ENCODE data around the gene NWD2. TPM values are rescaled to one million over a fixed set of nuclear protein-coding genes. Genes with fewer than 3 reads are reported as not detected.

Gene NWD2
- total and polyA plus RNA-seq, 4 donors = 0.17 TPM; not detected in 3

DNA sequence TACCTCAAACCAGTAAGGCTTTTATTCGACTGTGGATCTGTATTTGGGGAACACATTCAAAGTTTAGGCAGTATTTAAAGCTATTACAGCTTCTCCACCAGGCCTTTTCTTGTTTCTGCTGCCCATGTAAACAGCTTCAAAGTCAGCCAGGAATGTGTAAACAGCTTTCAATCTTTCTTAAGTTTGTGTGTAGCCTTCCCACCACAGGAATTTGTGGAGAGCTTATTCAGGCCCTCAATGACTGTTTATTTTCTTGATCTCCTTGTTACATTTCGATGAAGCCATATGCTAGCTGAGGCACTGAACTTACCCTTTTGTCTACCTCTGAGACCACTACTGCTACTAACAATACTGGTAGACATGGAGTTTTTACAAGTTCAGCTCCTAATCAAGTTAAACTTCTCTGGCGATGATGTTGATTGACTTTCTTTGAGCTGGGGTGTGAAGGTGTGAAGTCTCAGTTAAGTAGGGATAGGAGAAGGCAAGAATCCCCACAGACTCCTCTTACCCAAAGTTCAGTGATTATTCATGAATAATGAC lies 72.6 kb downstream of the NWD2 start:
- TF ChIP-seq, protein P1, sequence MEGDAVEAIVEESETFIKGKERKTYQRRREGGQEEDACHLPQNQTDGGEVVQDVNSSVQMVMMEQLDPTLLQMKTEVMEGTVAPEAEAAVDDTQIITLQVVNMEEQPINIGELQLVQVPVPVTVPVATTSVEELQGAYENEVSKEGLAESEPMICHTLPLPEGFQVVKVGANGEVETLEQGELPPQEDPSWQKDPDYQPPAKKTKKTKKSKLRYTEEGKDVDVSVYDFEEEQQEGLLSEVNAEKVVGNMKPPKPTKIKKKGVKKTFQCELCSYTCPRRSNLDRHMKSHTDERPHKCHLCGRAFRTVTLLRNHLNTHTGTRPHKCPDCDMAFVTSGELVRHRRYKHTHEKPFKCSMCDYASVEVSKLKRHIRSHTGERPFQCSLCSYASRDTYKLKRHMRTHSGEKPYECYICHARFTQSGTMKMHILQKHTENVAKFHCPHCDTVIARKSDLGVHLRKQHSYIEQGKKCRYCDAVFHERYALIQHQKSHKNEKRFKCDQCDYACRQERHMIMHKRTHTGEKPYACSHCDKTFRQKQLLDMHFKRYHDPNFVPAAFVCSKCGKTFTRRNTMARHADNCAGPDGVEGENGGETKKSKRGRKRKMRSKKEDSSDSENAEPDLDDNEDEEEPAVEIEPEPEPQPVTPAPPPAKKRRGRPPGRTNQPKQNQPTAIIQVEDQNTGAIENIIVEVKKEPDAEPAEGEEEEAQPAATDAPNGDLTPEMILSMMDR (IDR thresholded peaks at IDR 0.05; ENCODE audit: control extremely low read depth, extremely low read depth) = no peak
- peak in 1 of 3 donors; percentile 20 for DNase-seq
- peaks cover 0 to 2% (median 0%) of the 10 kb centered on the region in 3 donors for H3K27me3 ChIP-seq (ENCODE audit: control insufficient read depth in 3 of 3, insufficient read depth in 3 of 3, low read length in 2 of 3)
- peaks cover 0 to 4% (median 0%) of the 10 kb centered on the region in 4 donors for H3K9me3 ChIP-seq (ENCODE audit: control insufficient read depth in 4 of 4, insufficient read depth in 3 of 4, low read length in 3 of 4)
- no peaks in the 10 kb centered on the region for H3K4me1 ChIP-seq (ENCODE audit: control insufficient read depth in 5 of 5, insufficient read depth in 5 of 5, low read length in 5 of 5)
- H3K4me3 ChIP-seq = no peak overlapping the region
- ATAC-seq (ENCODE audit: insufficient read depth, low FRiP score) = no peak
- H3K27ac ChIP-seq (ENCODE audit: low read depth in 1 of 2, low read length in 1 of 2) = no peak overlapping the region
- H3K36me3 ChIP-seq (ENCODE audit: control insufficient read depth in 4 of 4, insufficient read depth in 4 of 4, low read length in 4 of 4) = no peaks in the 10 kb centered on the region
- no peak overlapping the region for H3K9ac ChIP-seq (ENCODE audit: insufficient read depth in 1 of 2, low read length in 2 of 2)
- WGBS, 2 donors = 22 to 36% methylated on average over 3 of the region's 3 CpGs

DNA sequence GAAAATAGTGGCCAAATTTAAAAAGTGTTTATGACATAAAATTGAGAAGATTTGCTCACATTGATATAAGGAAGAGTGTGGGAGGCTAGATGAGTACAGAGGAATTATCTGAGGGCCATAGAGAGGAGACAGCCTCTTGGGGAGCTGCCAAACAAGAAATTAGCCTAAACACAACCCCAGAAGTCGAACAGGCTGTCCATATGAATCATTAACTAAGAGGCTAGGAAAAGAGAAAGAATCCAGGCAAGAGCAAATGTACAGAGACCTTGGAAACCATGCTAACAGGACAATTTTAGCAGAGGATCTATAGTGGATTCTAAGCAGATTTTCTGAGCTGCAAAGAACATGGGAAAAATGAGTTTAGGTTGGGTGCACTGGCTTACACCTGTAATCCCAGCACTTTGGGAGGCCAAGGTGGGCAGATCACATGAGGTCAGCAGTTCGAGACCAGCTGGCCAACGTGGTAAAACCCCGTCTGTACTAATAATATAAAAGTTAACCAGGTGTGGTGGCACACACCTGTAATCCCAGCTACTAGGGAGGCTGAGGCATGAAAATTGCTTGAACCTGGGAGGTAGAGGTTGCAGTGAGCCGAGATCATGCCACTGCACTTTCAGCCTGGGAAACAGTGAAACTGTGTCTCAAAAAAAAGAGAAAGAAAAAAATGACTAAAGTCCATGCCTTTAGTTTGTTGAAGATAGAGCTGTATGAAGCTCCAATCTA lies 76.1 kb downstream of the NWD2 start:
- 43 to 62% methylated on average over 5 of the region's 5 CpGs for WGBS, 2 donors
- TF ChIP-seq, protein P1 (IDR thresholded peaks at IDR 0.05; ENCODE audit: control extremely low read depth, extremely low read depth) = no peak
- no peak overlapping the region for H3K4me3 ChIP-seq
- ATAC-seq (ENCODE audit: insufficient read depth, low FRiP score) (no peak), DNase-seq (no peak)
- H3K27ac ChIP-seq (ENCODE audit: low read depth in 1 of 2, low read length in 1 of 2) = no peak overlapping the region
- peaks cover 0 to 5% (median 0%) of the 10 kb centered on the region in 5 donors for H3K4me1 ChIP-seq (ENCODE audit: control insufficient read depth in 5 of 5, insufficient read depth in 5 of 5, low read length in 5 of 5)
- no peaks in the 10 kb centered on the region for H3K36me3 ChIP-seq (ENCODE audit: control insufficient read depth in 4 of 4, insufficient read depth in 4 of 4, low read length in 4 of 4)
- H3K27me3 ChIP-seq (ENCODE audit: control insufficient read depth in 3 of 3, insufficient read depth in 3 of 3, low read length in 2 of 3) = peaks cover 0 to 3% (median 0%) of the 10 kb centered on the region in 3 donors
- no peak overlapping the region for H3K9ac ChIP-seq (ENCODE audit: insufficient read depth in 1 of 2, low read length in 2 of 2)
- H3K9me3 ChIP-seq (ENCODE audit: control insufficient read depth in 4 of 4, insufficient read depth in 3 of 4, low read length in 3 of 4) = peaks cover 0 to 2% (median 0%) of the 10 kb centered on the region in 4 donors

DNA sequence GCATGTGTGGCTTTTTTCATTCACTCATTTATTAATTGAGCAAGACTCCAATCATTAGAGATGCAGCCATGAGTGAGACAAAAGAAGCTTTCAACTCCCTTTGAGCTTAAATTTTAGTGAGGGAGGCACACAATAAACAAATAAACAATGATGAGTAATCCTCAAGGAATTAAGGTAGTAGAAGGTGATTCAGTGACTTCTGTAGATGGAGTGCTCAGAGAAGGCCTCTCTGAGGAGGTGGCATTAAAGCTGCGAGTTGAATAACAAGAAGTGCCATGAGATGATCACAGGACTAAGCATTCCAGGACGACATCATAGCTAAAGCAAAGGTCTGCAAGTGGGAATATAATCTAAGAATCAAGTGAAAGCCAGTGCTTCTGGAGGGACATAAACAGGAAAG lies 77.6 kb downstream of the NWD2 start:
- TF ChIP-seq, protein P1 (IDR thresholded peaks at IDR 0.05; ENCODE audit: control extremely low read depth, extremely low read depth) = no peak
- ATAC-seq (ENCODE audit: insufficient read depth, low FRiP score) (no peak), DNase-seq (no peak)
- Histone ChIP-seq H3K27me3 (ENCODE audit: control insufficient read depth in 3 of 3, insufficient read depth in 3 of 3, low read length in 2 of 3) (peaks cover 0 to 3% (median 0%) of the 10 kb centered on the region in 3 donors), H3K9ac (ENCODE audit: insufficient read depth in 1 of 2, low read length in 2 of 2) (no peak overlapping the region), H3K4me3 (no peak overlapping the region), H3K4me1 (ENCODE audit: control insufficient read depth in 5 of 5, insufficient read depth in 5 of 5, low read length in 5 of 5) (peaks cover 0 to 5% (median 0%) of the 10 kb centered on the region in 5 donors), H3K36me3 (ENCODE audit: control insufficient read depth in 4 of 4, insufficient read depth in 4 of 4, low read length in 4 of 4) (no peaks in the 10 kb centered on the region), H3K27ac (ENCODE audit: low read depth in 1 of 2, low read length in 1 of 2) (no peak overlapping the region), H3K9me3 (ENCODE audit: control insufficient read depth in 4 of 4, insufficient read depth in 3 of 4, low read length in 3 of 4) (peaks cover 0 to 2% (median 0%) of the 10 kb centered on the region in 4 donors)
- WGBS, 2 donors = 65 to 83% methylated on average over 2 of the region's 2 CpGs
